ENCODE results near the gene SLC25A13. TPM values are rescaled to one million over a fixed set of nuclear protein-coding genes. Genes with fewer than 3 reads are reported as not detected.

The SLC25A13 gene
- total RNA-seq, 1 donor: 19.2 TPM

- Histone ChIP-seq H3K79me2 (ENCODE audit: insufficient read depth, low read length) (peaks cover 8% of the 10 kb centered on the region), H3K4me1 (ENCODE audit: insufficient read depth, low read length) (no peaks in the 10 kb centered on the region), H3K27ac (ENCODE audit: low read depth, low read length) (no peak overlapping the region), H4K20me1 (ENCODE audit: insufficient read depth, low read length) (peaks cover 4% of the 10 kb centered on the region), H3K27me3 (ENCODE audit: insufficient read depth, low read length) (no peaks in the 10 kb centered on the region), H3K36me3 (ENCODE audit: insufficient read depth, low read length) (no peaks in the 10 kb centered on the region), H3K4me2 (ENCODE audit: insufficient read depth, low read length) (no peak overlapping the region), H2AFZ (ENCODE audit: low read length) (no peak overlapping the region), H3K9me3 (ENCODE audit: low read depth, low read length) (no peaks in the 10 kb centered on the region), H3K4me3 (ENCODE audit: insufficient read depth, low read length) (no peak overlapping the region)
- TF ChIP-seq CTCF (IDR thresholded peaks at IDR 0.05; ENCODE audit: extremely low read depth, low read depth, low read length): no peak
- no peak for DNase-seq (ENCODE audit: insufficient read length, low spot score, missing footprints)
Measured at GRCh38 chr7:96253964-96254363, 67.9 kb downstream of the SLC25A13 start.

GRCh38 chr7:96253441-96253840 lies 68.5 kb downstream of the SLC25A13 start:
- no peak for TF ChIP-seq CTCF (IDR thresholded peaks at IDR 0.05; ENCODE audit: extremely low read depth, low read depth, low read length)
- H3K4me3 ChIP-seq (ENCODE audit: insufficient read depth, low read length): no peak overlapping the region
- no peaks in the 10 kb centered on the region for H3K9me3 ChIP-seq (ENCODE audit: low read depth, low read length)
- H3K4me2 ChIP-seq (ENCODE audit: insufficient read depth, low read length): no peak overlapping the region
- H3K4me1 ChIP-seq (ENCODE audit: insufficient read depth, low read length): no peaks in the 10 kb centered on the region
- H2AFZ ChIP-seq (ENCODE audit: low read length): no peak overlapping the region
- no peak for DNase-seq (ENCODE audit: insufficient read length, low spot score, missing footprints)
- H4K20me1 ChIP-seq (ENCODE audit: insufficient read depth, low read length): peaks cover 4% of the 10 kb centered on the region
- H3K27ac ChIP-seq (ENCODE audit: low read depth, low read length): no peak overlapping the region
- no peaks in the 10 kb centered on the region for H3K36me3 ChIP-seq (ENCODE audit: insufficient read depth, low read length)
- peaks cover 8% of the 10 kb centered on the region for H3K79me2 ChIP-seq (ENCODE audit: insufficient read depth, low read length)
- no peaks in the 10 kb centered on the region for H3K27me3 ChIP-seq (ENCODE audit: insufficient read depth, low read length)

GRCh38 chr7:96250776-96251361 lies 71.0 kb downstream of the SLC25A13 start:
- Histone ChIP-seq H3K4me3 (ENCODE audit: insufficient read depth, low read length) (no peak overlapping the region), H3K36me3 (ENCODE audit: insufficient read depth, low read length) (no peaks in the 10 kb centered on the region), H4K20me1 (ENCODE audit: insufficient read depth, low read length) (peaks cover 4% of the 10 kb centered on the region), H3K79me2 (ENCODE audit: insufficient read depth, low read length) (peaks cover 10% of the 10 kb centered on the region), H3K4me1 (ENCODE audit: insufficient read depth, low read length) (no peaks in the 10 kb centered on the region), H3K9me3 (ENCODE audit: low read depth, low read length) (no peaks in the 10 kb centered on the region), H3K27me3 (ENCODE audit: insufficient read depth, low read length) (no peaks in the 10 kb centered on the region), H3K4me2 (ENCODE audit: insufficient read depth, low read length) (no peak overlapping the region), H2AFZ (ENCODE audit: low read length) (no peak overlapping the region), H3K27ac (ENCODE audit: low read depth, low read length) (no peak overlapping the region)
- DNase-seq (ENCODE audit: insufficient read length, low spot score, missing footprints): no peak
- no peak for TF ChIP-seq CTCF (IDR thresholded peaks at IDR 0.05; ENCODE audit: extremely low read depth, low read depth, low read length)

- DNase-seq (ENCODE audit: insufficient read length, low spot score, missing footprints): no peak
- H4K20me1 ChIP-seq (ENCODE audit: insufficient read depth, low read length): peaks cover 4% of the 10 kb centered on the region
- H3K27me3 ChIP-seq (ENCODE audit: insufficient read depth, low read length): no peaks in the 10 kb centered on the region
- no peaks in the 10 kb centered on the region for H3K36me3 ChIP-seq (ENCODE audit: insufficient read depth, low read length)
- no peak overlapping the region for H3K4me2 ChIP-seq (ENCODE audit: insufficient read depth, low read length)
- H3K9me3 ChIP-seq (ENCODE audit: low read depth, low read length): no peaks in the 10 kb centered on the region
- no peak overlapping the region for H2AFZ ChIP-seq (ENCODE audit: low read length)
- H3K4me1 ChIP-seq (ENCODE audit: insufficient read depth, low read length): no peaks in the 10 kb centered on the region
- H3K4me3 ChIP-seq (ENCODE audit: insufficient read depth, low read length): no peak overlapping the region
- H3K79me2 ChIP-seq (ENCODE audit: insufficient read depth, low read length): peaks cover 16% of the 10 kb centered on the region
- TF ChIP-seq CTCF (IDR thresholded peaks at IDR 0.05; ENCODE audit: extremely low read depth, low read depth, low read length): no peak
- H3K27ac ChIP-seq (ENCODE audit: low read depth, low read length): no peak overlapping the region
Measured at GRCh38 chr7:96248405-96248804, 73.5 kb downstream of the SLC25A13 start.

Measured in osteoblast (primary cell).